GM13977 (cell line): ENCODE results near the gene CALML3.

Experiments
- DNase-seq: peaks from one replicate; pipeline ENCODE4 v3.0.0; 2012; ENCODE audit warnings: low spot score
- in situ Hi-C: fragments of 300-500 bp; cut with MboI; formaldehyde crosslinking; loops from one replicate; pipeline ENCODE4 v1.12.0; 2022; ENCODE audit warnings: low sequenced_read_pairs, low pct_unique_long_range_greater_than_20kb, mixed read lengths, inconsistent platforms; ENCODE audit not compliant: unreplicated experiment
- TF ChIP-seq, protein P1 (sequence below): IDR thresholded peaks from 2 replicates; pipeline ENCODE4 v1.5.1; 2012; ENCODE audit warnings: mild to moderate bottlenecking, control low read depth; ENCODE audit not compliant: insufficient read depth; ENCODE audit errors: extremely low read depth, missing control alignments

Gene CALML3

DNA sequence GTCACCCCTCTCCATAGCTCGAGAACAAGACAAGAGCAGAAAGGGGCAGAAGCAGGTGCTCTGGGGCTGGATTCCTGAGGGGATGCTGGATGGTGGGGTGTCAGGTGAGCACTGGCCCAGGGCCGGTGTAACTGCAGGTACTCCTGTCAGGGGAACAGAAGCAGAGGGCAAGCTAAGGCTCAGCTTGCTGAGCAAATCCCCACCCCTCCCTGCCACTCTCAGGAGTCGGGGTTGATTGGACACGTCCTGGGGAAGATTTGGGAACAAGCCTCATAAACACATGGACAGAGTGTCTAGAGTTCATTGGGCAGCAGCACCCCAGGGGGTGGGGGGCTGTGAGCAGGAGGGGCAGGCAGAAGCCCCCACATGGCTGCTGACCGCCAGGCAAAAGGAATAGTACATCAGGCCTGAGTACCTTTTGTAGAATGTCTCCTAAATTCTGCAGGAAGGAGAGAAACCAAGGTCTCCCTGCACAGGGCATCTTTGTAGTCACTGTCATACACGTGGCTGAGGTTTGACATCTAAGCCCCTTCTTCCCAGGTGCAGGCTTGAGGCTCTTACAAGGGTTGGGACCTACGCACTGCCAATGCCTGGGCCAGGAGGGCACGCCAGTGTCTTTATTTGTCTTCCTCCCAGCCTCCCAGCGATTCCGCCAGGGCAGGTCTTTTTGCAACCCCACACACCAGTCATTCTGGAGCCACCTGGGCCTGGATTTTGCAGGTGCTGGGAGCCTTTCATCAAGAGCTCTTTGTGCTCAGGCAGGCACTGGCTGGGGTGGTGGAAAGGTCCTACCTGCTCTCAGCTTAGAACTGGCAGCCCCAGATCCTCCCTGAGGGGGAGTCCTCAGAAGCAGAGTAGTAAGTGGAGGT lies 2.8 kb downstream of the CALML3 start:
- in situ Hi-C loops, result no loop called here
- no peak for DNase-seq
- TF ChIP-seq, protein P1, sequence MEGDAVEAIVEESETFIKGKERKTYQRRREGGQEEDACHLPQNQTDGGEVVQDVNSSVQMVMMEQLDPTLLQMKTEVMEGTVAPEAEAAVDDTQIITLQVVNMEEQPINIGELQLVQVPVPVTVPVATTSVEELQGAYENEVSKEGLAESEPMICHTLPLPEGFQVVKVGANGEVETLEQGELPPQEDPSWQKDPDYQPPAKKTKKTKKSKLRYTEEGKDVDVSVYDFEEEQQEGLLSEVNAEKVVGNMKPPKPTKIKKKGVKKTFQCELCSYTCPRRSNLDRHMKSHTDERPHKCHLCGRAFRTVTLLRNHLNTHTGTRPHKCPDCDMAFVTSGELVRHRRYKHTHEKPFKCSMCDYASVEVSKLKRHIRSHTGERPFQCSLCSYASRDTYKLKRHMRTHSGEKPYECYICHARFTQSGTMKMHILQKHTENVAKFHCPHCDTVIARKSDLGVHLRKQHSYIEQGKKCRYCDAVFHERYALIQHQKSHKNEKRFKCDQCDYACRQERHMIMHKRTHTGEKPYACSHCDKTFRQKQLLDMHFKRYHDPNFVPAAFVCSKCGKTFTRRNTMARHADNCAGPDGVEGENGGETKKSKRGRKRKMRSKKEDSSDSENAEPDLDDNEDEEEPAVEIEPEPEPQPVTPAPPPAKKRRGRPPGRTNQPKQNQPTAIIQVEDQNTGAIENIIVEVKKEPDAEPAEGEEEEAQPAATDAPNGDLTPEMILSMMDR, result no peak

DNA sequence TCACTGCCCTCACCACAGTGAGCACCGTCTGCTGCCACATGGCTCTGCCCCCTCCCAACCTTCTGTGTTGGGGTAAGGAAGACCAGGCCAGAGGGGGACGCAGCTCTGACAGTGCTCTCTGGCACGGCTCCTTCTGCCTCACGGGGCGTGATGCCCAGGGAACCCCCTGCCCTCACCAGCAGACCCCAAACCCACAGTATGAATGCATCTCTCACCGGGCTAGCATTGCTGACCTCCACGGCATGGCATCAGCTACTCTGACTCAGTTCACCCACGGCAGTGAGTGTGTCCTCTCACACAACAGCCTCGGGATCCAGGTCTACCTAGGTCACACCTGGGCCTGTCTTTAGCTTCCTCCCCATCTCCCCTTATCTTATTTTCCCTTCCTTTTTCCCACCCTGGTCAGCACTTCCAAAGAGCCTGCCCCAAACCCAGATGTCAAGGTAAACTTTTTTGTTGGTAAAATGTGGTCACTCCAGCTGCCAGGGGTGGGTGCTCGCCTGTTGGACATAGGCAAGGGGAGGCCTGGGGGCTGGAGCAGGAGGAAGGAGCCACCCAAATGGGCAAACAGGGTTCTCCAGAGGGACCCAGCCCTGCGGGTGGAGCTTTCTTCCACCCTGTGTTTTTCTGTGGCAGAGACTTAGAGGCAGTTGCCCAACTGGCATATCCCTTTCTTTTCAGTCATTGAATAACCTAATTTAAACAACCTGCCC lies 4.4 kb downstream of the CALML3 start:
- in situ Hi-C loops, result no loop called here
- DNase-seq, result no peak
- TF ChIP-seq, protein P1, result no peak

DNA sequence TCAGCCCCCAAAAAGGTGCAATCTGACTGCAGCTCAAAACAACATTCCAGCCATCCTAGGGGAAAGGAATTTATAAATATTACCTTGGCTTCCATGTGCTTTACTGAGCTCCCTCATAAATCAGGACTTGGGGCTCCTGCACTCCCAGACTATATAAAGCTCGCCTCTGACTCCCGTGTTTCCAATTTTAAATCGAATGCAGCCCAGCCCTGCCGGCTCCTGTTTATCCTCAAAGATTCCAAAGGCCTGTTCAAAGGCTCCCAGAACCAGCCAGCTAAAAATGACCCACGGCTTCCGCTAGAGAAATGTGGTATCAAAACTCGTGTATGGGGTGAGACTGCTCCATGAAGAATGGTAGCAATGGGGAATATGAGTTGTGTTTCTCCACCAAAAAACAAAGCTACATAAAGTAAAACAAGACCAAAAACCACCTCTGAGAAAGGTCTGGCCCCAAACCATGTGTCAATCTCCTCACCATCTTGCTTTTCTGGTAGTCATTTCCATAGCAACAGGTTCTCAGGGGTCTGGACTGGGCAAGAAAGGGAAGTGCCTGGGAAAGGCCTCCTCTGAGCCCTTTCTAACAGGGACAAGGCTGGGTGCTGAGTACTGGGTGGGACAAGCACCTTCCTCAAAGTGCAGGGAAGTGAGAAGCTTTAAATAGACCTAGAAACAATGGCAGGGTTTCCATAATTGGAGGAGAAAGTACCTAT lies 5.1 kb downstream of the CALML3 start:
- no peak for DNase-seq
- in situ Hi-C loops, result no loop called here
- TF ChIP-seq, protein P1, result no peak

DNA sequence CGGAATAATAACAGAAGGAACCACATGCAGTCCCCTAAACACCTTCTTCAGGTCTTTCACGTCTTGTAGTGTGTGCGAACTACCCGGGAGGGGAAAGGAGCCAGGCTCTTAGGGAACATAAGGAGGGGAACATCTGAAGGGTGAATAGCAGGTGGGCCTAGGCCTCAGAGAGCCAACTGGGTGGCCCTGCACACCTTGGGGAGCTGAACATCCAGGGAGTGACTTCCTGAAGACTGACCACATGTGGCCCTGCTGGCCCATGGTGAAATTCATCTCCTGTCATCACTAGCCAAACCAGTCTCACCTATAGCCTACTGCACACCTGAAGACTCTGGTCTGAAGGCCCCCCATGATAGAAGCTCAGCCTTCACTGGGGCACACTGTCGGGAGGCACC lies 5.6 kb downstream of the CALML3 start:
- no peak for DNase-seq
- in situ Hi-C loops, result no loop called here
- TF ChIP-seq, protein P1, result no peak

DNA sequence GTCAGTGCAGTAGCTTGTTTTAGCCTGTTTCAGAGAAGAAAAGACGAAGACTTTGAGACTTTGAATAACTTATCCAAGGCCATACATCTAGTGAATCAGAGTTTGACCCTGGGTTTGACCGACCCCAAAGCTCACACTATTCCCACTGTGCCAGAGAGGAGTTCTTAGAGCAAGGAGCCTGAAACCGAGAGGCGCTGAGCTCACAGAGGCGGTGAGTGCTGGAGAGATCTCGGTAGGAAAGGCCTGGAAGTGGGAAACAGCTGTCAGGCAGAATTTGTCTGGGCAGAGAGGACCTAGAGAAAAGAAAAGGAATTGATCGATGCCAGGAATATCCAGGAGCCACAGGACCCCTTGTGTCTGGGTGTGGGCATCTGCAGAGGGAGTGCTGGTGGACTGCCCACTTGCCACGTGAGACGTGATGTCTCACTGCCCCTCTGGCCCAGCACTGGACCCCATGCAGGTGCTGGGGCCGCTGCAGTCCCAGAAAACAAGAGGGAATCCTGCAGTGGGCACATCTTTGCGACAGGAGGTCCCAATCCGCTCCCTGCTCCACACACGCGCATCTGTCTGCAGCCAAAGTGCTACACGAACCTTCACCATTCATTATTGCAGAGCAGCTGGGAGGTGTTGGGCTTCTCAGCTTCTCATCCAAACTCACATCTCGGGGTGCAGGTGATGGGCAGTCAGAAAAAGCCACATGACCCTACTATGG lies 6.2 kb downstream of the CALML3 start:
- TF ChIP-seq, protein P1, result no peak
- in situ Hi-C loops, result no loop called here
- DNase-seq, result no peak
